GM12875 (cell line): Measurements from ENCODE around the gene IL1RAPL2.

Experiments
- H3K4me3 ChIP-seq: one replicate; pipeline ENCODE4 v1.5.1; 2011; ENCODE audit warnings: low read depth, low read length, control low read depth
- CTCF ChIP-seq: IDR thresholded peaks from 2 replicates; pipeline ENCODE4 v1.5.1; 2011; ENCODE audit warnings: low read depth, mild to moderate bottlenecking, control low read depth, inconsistent platforms, low read length, moderate library complexity, borderline replicate concordance; ENCODE audit not compliant: insufficient read depth

IL1RAPL2 gene

GRCh38 chrX:105471597-105471996, 905.6 kb downstream of the IL1RAPL2 start:
- H3K4me3 ChIP-seq, result no peak overlapping the region
- TF ChIP-seq CTCF, result no peak

GRCh38 chrX:105475801-105476200, 909.8 kb downstream of the IL1RAPL2 start:
- no peak overlapping the region for H3K4me3 ChIP-seq
- TF ChIP-seq CTCF, result no peak

- no peak overlapping the region for H3K4me3 ChIP-seq
- TF ChIP-seq CTCF, result no peak
Measured at GRCh38 chrX:105477351-105477750, 911.4 kb downstream of the IL1RAPL2 start.

- H3K4me3 ChIP-seq, result no peak overlapping the region
- no peak for TF ChIP-seq CTCF
Measured at GRCh38 chrX:105480646-105481310, 914.8 kb downstream of the IL1RAPL2 start.

GRCh38 chrX:105483011-105483410, 917.0 kb downstream of the IL1RAPL2 start:
- TF ChIP-seq CTCF, result no peak
- H3K4me3 ChIP-seq, result no peak overlapping the region

GRCh38 chrX:105488716-105489115, 922.7 kb downstream of the IL1RAPL2 start:
- TF ChIP-seq CTCF, result no peak
- no peak overlapping the region for H3K4me3 ChIP-seq

- TF ChIP-seq CTCF, result no peak
- H3K4me3 ChIP-seq, result no peak overlapping the region
Measured at GRCh38 chrX:105495376-105495775, 929.4 kb downstream of the IL1RAPL2 start.
